Stimulated activated CD8-positive, alpha-beta memory T cell treated with anti-CD3 and anti-CD28 coated beads, Interleukin-12 subunit alpha, Interleukin-12 subunit beta, amount 100 ng/mL, for 1 hour (primary cell): ENCODE measurements around the gene NR3C2.
"Not testable (repeated sequence)": the region's sequence is repeated elsewhere in the genome, so short reads cannot be mapped to it uniquely, and the experiment has no call there.

ENCODE experiments used
- DNase-seq: peaks from one replicate; pipeline ENCODE4 v3.0.0-alpha.2; 2020; ENCODE audit warnings: low read depth

The NR3C2 gene

GRCh38 chr4:148216866-148217814, 225.1 kb downstream of the NR3C2 start:
- no peak for DNase-seq

GRCh38 chr4:148216321-148216720, 225.9 kb downstream of the NR3C2 start:
- no peak for DNase-seq

GRCh38 chr4:148215202-148215601, 227.0 kb downstream of the NR3C2 start:
- DNase-seq = no peak

GRCh38 chr4:148214529-148215166, 227.6 kb downstream of the NR3C2 start:
- no peak for DNase-seq

- no peak for DNase-seq
These were observed 230.7 kb downstream of the NR3C2 start for GRCh38 chr4:148211533-148211932.

- DNase-seq = no peak
These were observed 231.6 kb downstream of the NR3C2 start for GRCh38 chr4:148210661-148211060.

GRCh38 chr4:148207068-148207467, 235.1 kb downstream of the NR3C2 start:
- DNase-seq = no peak

GRCh38 chr4:148205476-148205875, 236.7 kb downstream of the NR3C2 start:
- no peak for DNase-seq

GRCh38 chr4:148204892-148205291, 237.3 kb downstream of the NR3C2 start:
- no peak for DNase-seq

GRCh38 chr4:148204171-148204570, 238.0 kb downstream of the NR3C2 start:
- no peak for DNase-seq

- no peak for DNase-seq
These were observed 238.9 kb downstream of the NR3C2 start for GRCh38 chr4:148203056-148203898.

- DNase-seq = no peak
These were observed 241.3 kb downstream of the NR3C2 start for GRCh38 chr4:148200960-148201359.

- DNase-seq = no peak
These were observed 246.1 kb downstream of the NR3C2 start for GRCh38 chr4:148196164-148196563.

GRCh38 chr4:148192526-148192925, 249.7 kb downstream of the NR3C2 start:
- DNase-seq = no peak

- not testable (repeated sequence) for DNase-seq
These were observed 254.6 kb downstream of the NR3C2 start for GRCh38 chr4:148187454-148188222.

- DNase-seq = no peak
These were observed 257.3 kb downstream of the NR3C2 start for GRCh38 chr4:148184922-148185321.

- DNase-seq = no peak
These were observed 259.8 kb downstream of the NR3C2 start for GRCh38 chr4:148182230-148182911.

GRCh38 chr4:148173397-148174017, 268.7 kb downstream of the NR3C2 start:
- no peak for DNase-seq

- no peak for DNase-seq
These were observed 270.6 kb downstream of the NR3C2 start for GRCh38 chr4:148171596-148171995.
